K562 (cell line): Measurements from ENCODE around the gene OXNAD1. TPM values are rescaled to one million over a fixed set of nuclear protein-coding genes. Genes with fewer than 3 reads are reported as not detected.

Source experiments
- ATAC-seq: fragments of 200-7000 bp; cut with Tn5 transposase; 3 replicates; pipeline ENCODE4 v1.9.1; 2020; ENCODE audit warnings: moderate library complexity
- BruUV-seq: library from RNA; stranded (reverse); fragments of 400-500 nt; replicated peaks from 2 replicates; lab custom pipeline; 2021; lab: Mats Ljungman, UMichigan
- CTCF ChIA-PET: fragments of 300-600 bp; formaldehyde crosslinking; extraction: SDS; loops from one replicate; lab custom pipeline; 2021; ENCODE audit warnings: low intra/inter-chr PET ratio; lab: Yijun Ruan, JAX
- POLR2A ChIA-PET: fragments of 300-600, 350-650 bp; sonication (Branson Sonifier 250); formaldehyde crosslinking; extraction: SDS; loops from one replicate; lab custom pipeline; 2021; ENCODE audit warnings: antibody characterized with exemption, inconsistent platforms; lab: Yijun Ruan, JAX
- DNase-seq, 4 experiments: peaks; one replicate each; pipeline versions ENCODE4 v3.0.0 to v3.0.0-alpha.2; 2011 to 2018; ENCODE audit warnings: low spot score in 3 of 4, mixed read lengths in 3 of 4; ENCODE audit errors: extremely low read depth in 1 of 4
- FAIRE-seq: peaks from 2 replicates; lab custom pipeline; 2011; peaks lifted over from hg19 to GRCh38; lab: Jason Lieb, UNC
- H2AFZ ChIP-seq: 2 replicates; pipeline ENCODE4 v1.6.0; 2011; ENCODE audit warnings: low read depth, low read length, control low read depth, inconsistent platforms
- H3K27ac ChIP-seq: fragments of 200-600 bp; 3 replicates; pipeline ENCODE4 v1.8.0; 2011; ENCODE audit warnings: low read depth, mild to moderate bottlenecking, control low read depth, inconsistent platforms, low read length, moderate library complexity, mixed read lengths; ENCODE audit errors: extremely low read depth
- H3K27me3 ChIP-seq, 2 experiments: fragments of 300-600 bp in 1 of 2; 2 replicates in 1 of 2; 3 replicates in 1 of 2; pipeline versions ENCODE4 v1.6.0 to v1.8.0; 2011; ENCODE audit warnings: inconsistent platforms in 2 of 2, low read length in 2 of 2, mild to moderate bottlenecking in 1 of 2, mixed read lengths in 1 of 2, moderate library complexity in 1 of 2; ENCODE audit not compliant: control insufficient read depth in 2 of 2, insufficient read depth in 2 of 2
- H3K36me3 ChIP-seq: fragments of 300-600 bp; 3 replicates; pipeline ENCODE4 v1.8.0; 2011; ENCODE audit warnings: mild to moderate bottlenecking, low read length, inconsistent platforms; ENCODE audit not compliant: control insufficient read depth, insufficient read depth
- H3K4me1 ChIP-seq, 2 experiments: fragments of 200-600 bp in 1 of 2; replicated peaks in 1 of 2; 2 replicates in 1 of 2; 3 replicates in 1 of 2; pipeline versions ENCODE4 v1.5.1 to v1.8.0; 2011; ENCODE audit warnings: inconsistent platforms in 2 of 2, low read length in 2 of 2, mild to moderate bottlenecking in 1 of 2, mixed read lengths in 1 of 2, moderate library complexity in 1 of 2; ENCODE audit not compliant: control insufficient read depth in 2 of 2, insufficient read depth in 2 of 2
- H3K4me2 ChIP-seq: 2 replicates; pipeline ENCODE4 v1.6.1; 2011; ENCODE audit warnings: low read length, control low read depth, inconsistent platforms, mixed read lengths; ENCODE audit not compliant: insufficient read depth
- H3K4me3 ChIP-seq: fragments of 200-600 bp; sonication (generic), shearing (Covaris generic); 2 replicates; pipeline ENCODE4 v1.5.1; 2016; ENCODE audit warnings: control low read depth, inconsistent platforms
- H3K79me2 ChIP-seq: fragments of 200-600 bp; 3 replicates; pipeline ENCODE4 v1.8.0; 2011; ENCODE audit warnings: low read length, inconsistent platforms; ENCODE audit not compliant: control insufficient read depth, insufficient read depth
- H3K9ac ChIP-seq, 2 experiments: 2 replicates each; pipeline versions ENCODE4 v1.6.0 to v1.6.1; 2011; ENCODE audit warnings: low read depth in 2 of 2, low read length in 2 of 2, control low read depth in 1 of 2, inconsistent platforms in 1 of 2, mild to moderate bottlenecking in 1 of 2, mixed read lengths in 1 of 2; ENCODE audit not compliant: insufficient read depth in 1 of 2
- H3K9me1 ChIP-seq: one replicate; pipeline ENCODE4 v1.6.0; 2011; ENCODE audit warnings: inconsistent platforms, mild to moderate bottlenecking, low read length, moderate library complexity; ENCODE audit not compliant: control insufficient read depth, insufficient read depth
- H3K9me3 ChIP-seq: replicated peaks from 2 replicates; pipeline ENCODE4 v1.5.1; 2011; ENCODE audit warnings: low read depth, low read length, inconsistent platforms; ENCODE audit not compliant: control insufficient read depth, insufficient read depth
- H4K20me1 ChIP-seq: replicated peaks from 2 replicates; pipeline ENCODE4 v1.6.1; 2011; ENCODE audit warnings: low read length, inconsistent platforms, mixed read lengths; ENCODE audit not compliant: control insufficient read depth, insufficient read depth
- LCOR ChIP-seq: sonication (generic); formaldehyde crosslinking; IDR thresholded peaks from 2 replicates; pipeline ENCODE4 v1.8.0; 2022; ENCODE audit warnings: mild to moderate bottlenecking, missing genetic modification reagents
- RB1 ChIP-seq: fragments of 450-650 bp; IDR thresholded peaks from 2 replicates; pipeline ENCODE4 v1.6.1; 2017; ENCODE audit warnings: low read depth, mild to moderate bottlenecking
- ZSCAN29 ChIP-seq: fragments of 450-650 bp; IDR thresholded peaks from 2 replicates; pipeline ENCODE4 v1.6.1; 2017
- WGBS: fragments of 100-300 bp; shearing (Covaris generic); methylation state at CpG from one replicate; pipeline ENCODE4 v1.1.6; 2016; ENCODE audit warnings: low coverage, mixed read lengths; ENCODE audit not compliant: insufficient coverage; ENCODE audit errors: missing lambda C conversion rate; 5-methylcytosine and 5-hydroxymethylcytosine counted together
- in situ Hi-C: fragments of 300-500 bp; cut with MboI; formaldehyde crosslinking; loops from 4 replicates; pipeline ENCODE4 v1.15.0; 2018; ENCODE audit warnings: inconsistent platforms, mixed read lengths
- intact Hi-C: fragments of 100-400 bp; cut with micrococcal nuclease; formaldehyde crosslinking; loops from 2 replicates; pipeline ENCODE4 v1.14.2; 2022
- polyA plus RNA-seq, 8 experiments: library from polyadenylated mRNA; depleted of rRNA in 4 of 8; stranded (reverse) in 5 of 8; unstranded in 3 of 8; fragments of >200 nt; fragmentation: Nextera tagmentation in 2 of 8; fragmentation: Illumina TruSeq in 1 of 8; extraction: Ambion mirVana in 2 of 8; extraction: Trizol in 1 of 8; gene quantifications; 2 replicates each; pipeline versions ENCODE4 v1.2.1 to v1.2.3, GENCODE V29; 2011 to 2014; ENCODE audit warnings: inconsistent platforms in 1 of 8, missing spikeins in 1 of 8
- total RNA-seq, 7 experiments: library from RNA; depleted of rRNA in 6 of 7; stranded (reverse); fragments of >200 nt in 6 of 7; fragmentation: Illumina TruSeq in 2 of 7; extraction: Trizol in 2 of 7; gene quantifications; 2 replicates each; pipeline versions ENCODE4 v1.2.1 to v1.2.3, GENCODE V29; 2011 to 2021; ENCODE audit warnings: low replicate concordance in 1 of 7
- TF ChIP-seq, protein P1 (sequence below): sonication (generic); formaldehyde crosslinking; IDR thresholded peaks from 2 replicates; pipeline ENCODE4 v1.9.0; 2022; ENCODE audit warnings: mild to moderate bottlenecking, missing genetic modification reagents

OXNAD1 gene
- total and polyA plus RNA-seq, 9 of the 15 experiments (the other 6 are each of a cell fraction or from before 2014, with no cell fraction given): 12.8 to 44.4 (median 41.1) TPM

DNA sequence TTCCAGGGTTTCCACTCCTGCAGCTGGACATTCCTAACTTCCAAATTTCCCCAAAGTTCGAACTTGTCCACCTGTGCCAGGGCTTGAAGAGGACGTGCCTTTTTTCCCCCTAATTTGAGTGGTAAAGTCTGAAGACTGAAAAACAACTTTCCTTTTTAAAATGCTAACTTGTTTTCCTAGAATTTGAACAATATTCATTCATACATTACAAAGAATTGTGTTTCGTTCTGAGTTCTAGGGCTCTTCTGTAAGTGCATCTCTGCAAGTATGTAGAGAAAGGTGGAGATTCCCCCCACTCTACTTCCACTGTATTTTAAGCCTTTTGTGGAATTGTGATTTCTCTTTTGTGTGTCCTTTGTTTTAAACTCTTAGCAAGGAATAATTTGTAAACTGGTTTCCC lies 9.7 kb upstream of the OXNAD1 start:
- Histone ChIP-seq H3K9me1 (no peaks in the 10 kb centered on the region), H3K4me2 (no peak overlapping the region), H3K79me2 (no peaks in the 10 kb centered on the region), H3K9ac (no peak overlapping the region), H3K36me3 (peaks cover 15% of the 10 kb centered on the region; the same call in 2 of the 3 replicates), H3K4me1 (no peaks in the 10 kb centered on the region), H4K20me1 (no peaks in the 10 kb centered on the region), H3K27me3 (peaks cover 2 to 15% of the 10 kb centered on the region in 2 experiments; a peak in 2 of 5 replicates), H3K4me3 (no peak overlapping the region), H3K9me3 (no peaks in the 10 kb centered on the region), H3K27ac (no peak overlapping the region), H2AFZ (no peak overlapping the region)
- no peak for ATAC-seq
- DNase-seq: no peak
- BruUV-seq: no TSS peak
- ChIA-PET POLR2A (interaction anchor here (0.7 to 1.3 kb wide), 3 partner anchors 9 to 24 kb away, joined by 3 to 4 read pairs (median 3); no protein-coding TSS in a partner anchor), CTCF (no interaction called here)
- no peak for FAIRE-seq
- in situ Hi-C loops: no loop called here
- 2% methylated on average over 3 of the region's 3 CpGs for WGBS
- no peak for TF ChIP-seq LCOR (CRISPR knock-in tag)
- TF ChIP-seq, protein P1, sequence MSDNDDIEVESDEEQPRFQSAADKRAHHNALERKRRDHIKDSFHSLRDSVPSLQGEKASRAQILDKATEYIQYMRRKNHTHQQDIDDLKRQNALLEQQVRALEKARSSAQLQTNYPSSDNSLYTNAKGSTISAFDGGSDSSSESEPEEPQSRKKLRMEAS: no peak
- intact Hi-C loops: no loop called here

DNA sequence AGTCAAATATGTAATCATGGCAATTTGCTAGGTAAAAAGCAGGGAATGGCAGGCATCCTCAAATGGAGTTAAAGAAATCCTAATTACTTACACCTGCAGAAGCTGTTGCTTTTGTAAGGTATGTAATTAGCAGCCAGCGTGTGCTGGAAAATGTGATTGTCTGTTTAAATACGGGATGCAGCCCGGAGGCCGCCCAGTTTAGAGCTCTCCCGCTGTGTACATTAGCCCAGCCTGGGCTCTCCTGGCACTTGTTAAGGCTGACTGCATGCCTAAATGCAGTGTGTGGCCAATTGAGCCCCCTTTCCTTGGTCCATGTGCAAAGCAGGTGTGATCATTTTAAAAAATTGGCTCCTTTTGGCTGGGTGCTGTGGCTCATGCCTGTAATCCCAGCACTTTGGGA lies 9.3 kb upstream of the OXNAD1 start:
- no peaks in the 10 kb centered on the region for H3K79me2 ChIP-seq
- H3K4me3 ChIP-seq: no peak overlapping the region
- TF ChIP-seq ZSCAN29: no peak
- TF ChIP-seq RB1: no peak
- no peaks in the 10 kb centered on the region for H3K9me3 ChIP-seq
- H3K9me1 ChIP-seq: no peaks in the 10 kb centered on the region
- H3K36me3 ChIP-seq: peaks cover 19% of the 10 kb centered on the region; the same call in 2 of the 3 replicates
- POLR2A ChIA-PET: interaction anchor here (1.0 to 1.3 kb wide), 2 partner anchors 8 to 24 kb away, joined by 3 to 4 read pairs; no protein-coding TSS in a partner anchor
- ATAC-seq: no peak
- CTCF ChIA-PET: no interaction called here
- no peaks in the 10 kb centered on the region for H3K4me1 ChIP-seq
- BruUV-seq: no TSS peak
- H4K20me1 ChIP-seq: no peaks in the 10 kb centered on the region
- H3K27me3 ChIP-seq: peaks cover 2 to 15% of the 10 kb centered on the region in 2 experiments; a peak in 2 of 5 replicates
- H3K4me2 ChIP-seq: no peak overlapping the region
- no peak overlapping the region for H2AFZ ChIP-seq
- no peak for FAIRE-seq
- H3K27ac ChIP-seq: no peak overlapping the region
- WGBS: 39% methylated on average over 5 of the region's 5 CpGs
- in situ Hi-C loops: no loop called here
- DNase-seq: no peak
- intact Hi-C loops: no loop called here
- H3K9ac ChIP-seq: no peak overlapping the region
